Stimulated activated CD4-positive, alpha-beta T cell treated with anti-CD3 and anti-CD28 coated beads, TNF-alpha, amount 100 ng/mL, for 48 hours (primary cell): Measurements from ENCODE around the gene XPNPEP1.

Experiments used
- DNase-seq, 3 donors: peaks; one replicate each; pipeline ENCODE4 v3.0.0-alpha.2; 2020; ENCODE audit warnings: low read depth in 3 of 3

XPNPEP1 gene

DNA sequence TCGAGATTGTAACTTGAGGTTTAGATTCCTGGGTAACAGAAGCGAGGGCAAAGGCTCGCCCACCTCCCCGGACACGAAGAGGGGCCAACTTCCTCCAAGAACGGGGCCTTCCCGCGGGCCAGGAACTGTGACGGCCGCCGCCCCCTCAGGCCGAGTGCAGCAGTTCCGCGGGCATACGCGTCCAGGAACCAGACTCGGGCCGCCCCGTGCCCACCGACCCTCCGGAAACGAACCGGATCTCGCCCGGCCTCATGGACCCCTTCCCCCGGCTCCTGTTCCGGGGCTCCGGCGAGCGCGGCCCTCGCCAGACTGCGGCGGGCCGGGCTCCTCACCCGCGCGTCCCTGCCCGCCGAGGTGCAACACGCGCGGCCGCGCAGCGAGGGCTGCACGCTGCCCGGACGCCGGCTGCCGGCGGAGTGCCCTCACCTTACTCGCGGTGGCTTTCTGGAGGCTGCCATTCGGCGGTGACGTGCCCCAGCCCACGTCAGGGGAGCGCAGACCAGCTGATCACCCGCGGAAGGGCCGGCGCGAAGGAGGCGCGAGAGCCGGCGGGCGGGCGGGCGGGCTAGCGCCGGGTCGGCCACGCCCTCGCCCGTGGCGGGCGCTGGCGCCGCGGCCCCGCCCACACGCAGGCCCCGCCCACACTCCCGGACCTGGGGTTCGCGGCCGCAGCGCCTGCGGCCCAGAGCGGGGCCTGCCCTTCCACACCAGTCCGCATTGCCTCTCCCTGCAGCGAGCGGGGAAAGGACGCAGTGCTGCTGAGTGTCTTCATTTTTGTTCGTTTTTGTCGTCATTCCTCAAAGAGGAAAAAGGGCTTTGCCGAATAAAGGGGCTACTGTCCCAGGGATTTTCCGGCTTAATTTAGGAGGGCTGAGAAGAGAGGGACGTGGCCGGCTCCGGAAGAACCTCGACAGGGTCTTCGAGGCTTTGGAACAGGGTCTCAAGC is at the start of gene XPNPEP1:
Gene XPNPEP1, minus strand, starts transcription at position 536 of the 946 bp plus-strand sequence. Its CDS starts 78 bp downstream, at position 458.
- peak; percentile 62 to 76 (median 72) for DNase-seq

DNA sequence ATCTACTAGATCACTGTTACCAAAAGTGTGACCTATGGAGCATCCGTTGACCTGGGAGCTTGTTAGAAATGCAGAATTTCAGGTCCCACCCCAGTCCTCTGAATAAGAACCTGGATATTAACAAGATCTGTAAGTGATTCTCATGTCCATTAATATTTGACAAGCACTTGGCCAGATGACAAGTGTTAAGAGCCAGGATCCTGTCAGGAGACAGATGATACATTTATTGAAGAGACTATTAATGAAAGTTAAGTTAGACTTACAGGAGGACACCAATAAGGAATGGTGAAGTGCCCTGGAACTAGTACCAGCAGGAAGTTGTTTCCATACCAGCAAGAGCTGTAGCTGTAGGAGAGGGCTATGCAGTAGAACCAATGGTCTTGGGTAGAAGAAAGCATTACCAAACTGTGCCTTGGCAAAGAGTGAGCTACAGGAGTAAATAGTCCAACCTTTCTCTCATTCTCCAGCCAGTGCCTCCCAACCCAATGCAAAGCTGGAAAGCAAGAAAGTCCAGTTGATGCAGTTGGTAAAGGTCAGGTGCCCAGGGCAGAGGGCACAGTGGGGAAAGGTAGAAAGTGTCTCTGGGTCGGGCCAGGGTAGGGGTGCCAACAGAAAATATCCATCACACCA is 49.2 kb upstream of the XPNPEP1 start:
- DNase-seq = no peak

DNA sequence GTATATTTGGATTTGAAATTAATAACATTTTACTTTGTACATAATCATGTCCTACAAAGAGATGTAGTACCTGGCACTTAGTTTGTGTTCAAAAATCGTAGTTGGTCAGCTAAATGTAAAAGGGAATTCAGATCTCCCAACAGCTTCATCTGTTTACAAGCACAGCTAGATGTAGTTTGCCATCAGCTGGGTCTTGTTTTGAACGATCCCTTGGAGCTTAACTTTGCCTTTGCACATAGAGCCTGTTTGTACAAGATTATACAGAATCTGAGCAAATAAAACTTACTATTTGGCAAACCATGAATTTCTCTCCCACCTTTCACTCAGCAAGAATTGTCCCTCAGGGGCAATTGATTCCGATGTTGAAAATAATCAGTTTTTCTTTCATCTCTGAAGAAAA is 48.3 kb upstream of the XPNPEP1 start:
- DNase-seq = no peak

DNA sequence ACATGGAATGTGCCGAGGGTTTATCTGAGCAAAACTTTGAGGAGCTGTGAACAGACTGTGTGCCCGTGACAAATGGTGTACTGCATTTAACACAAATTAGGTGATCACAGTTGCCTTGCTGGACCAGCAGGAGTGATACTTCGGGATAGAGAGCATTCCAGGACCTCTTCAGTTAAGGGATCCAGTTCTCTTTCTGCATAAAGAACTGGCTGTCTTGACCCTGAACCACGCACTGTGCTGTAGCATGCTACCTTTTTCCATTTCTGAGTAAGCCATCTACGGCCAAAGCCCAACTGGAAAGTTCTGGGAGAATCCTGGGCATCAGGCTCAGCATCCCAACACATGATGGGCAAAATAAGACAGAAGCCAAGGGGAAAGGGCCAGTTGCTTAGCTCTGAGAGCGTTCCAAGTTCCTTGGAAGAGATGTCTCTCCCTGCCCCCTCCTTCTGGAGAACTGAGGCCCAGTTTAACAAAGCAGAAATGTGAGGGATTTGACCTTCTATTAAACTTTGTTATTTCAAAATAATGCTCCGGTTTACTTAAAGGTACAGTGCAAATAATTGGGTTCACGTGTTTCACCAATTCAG is 46.5 kb upstream of the XPNPEP1 start:
- no peak for DNase-seq

DNA sequence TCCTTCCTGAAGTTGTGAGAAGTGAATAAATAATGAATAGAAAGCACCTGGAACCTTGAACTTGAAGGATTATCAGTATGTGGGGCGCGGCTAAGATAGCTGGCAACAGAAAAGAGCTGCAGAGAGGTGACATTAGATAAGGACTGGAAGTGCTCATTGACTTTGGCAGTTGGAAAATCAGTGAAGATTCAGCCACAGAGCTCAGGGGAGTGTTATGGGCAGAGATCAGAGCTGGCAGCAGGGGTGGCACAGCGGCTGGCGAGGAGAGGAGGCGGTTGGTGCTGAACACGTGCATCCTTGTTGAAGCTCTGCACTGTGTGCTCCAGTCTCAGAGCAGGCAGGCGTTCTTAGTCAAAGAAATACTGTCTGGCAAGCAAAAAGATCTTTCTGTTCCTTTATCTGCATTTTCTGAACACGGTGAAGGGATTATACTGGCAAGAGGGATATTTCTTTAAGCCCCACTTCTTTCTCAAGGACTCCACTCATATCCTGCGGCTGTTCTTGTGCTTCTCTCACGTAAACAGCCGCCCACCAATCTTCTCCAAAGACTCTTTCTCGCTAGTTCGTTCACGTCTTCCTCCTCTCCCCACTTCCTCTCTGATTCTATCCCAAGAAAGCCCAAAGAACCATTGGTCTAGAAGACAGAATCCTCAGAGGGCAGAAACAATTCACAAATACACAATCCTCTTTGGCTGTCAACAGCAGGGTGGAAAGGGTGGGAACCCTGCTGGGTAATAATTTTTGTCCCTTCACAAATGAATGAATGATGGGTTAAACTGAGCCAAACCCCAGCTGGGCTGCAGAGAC is 45.8 kb upstream of the XPNPEP1 start:
- DNase-seq = no peak

DNA sequence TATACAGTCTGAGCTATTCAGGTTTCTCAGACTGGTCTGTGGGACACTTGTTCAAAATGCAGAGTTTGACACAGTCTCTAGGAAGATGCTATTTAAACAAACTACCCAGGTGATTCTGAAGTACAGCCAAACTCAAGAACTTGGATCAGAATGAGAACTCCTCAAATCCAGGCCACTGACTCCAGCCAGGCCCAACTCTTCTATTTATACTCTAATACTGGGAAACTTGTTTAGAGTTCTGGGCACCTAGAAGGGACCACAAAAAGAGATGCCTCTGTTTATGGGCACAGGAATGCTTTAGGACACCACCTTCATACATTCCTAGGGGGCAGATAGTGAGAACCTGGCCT is 44.4 kb upstream of the XPNPEP1 start:
- DNase-seq = no peak

DNA sequence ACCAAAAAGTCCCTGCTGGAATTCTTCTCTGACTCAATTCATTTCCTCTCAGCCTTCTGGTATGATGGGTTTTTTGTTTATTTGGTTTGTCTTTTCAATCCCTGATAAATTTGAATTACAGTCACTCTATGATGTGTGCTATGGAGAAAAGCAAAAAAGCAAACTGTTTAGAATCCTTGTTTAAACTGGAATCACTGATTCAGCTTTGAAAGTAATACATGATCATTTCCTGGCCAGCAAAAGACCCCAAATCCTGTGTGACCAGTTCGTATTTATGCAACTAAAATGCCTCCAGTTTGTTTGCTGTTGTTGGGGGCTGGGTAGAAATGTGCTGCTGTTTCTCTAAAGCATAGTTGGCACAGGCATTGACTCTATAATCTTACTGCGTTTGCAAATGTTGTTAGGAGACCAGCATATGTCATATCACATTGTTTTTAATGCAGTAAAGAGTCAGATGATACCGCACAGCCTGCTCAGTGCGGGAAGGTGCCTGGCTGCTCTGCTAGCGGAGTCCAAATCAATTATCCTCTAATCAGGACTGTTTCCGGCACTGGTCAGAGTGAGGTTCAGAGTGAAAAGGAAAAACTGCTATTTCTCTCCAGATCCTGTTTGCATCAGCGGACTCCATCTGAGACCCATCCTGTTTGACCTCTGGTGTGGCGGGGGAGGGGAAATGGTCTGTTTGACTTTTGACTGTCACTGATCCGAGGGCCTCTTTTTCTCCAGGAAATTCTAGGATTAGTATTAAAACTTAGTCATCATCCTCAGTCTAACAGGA is 43.8 kb upstream of the XPNPEP1 start:
- no peak for DNase-seq

DNA sequence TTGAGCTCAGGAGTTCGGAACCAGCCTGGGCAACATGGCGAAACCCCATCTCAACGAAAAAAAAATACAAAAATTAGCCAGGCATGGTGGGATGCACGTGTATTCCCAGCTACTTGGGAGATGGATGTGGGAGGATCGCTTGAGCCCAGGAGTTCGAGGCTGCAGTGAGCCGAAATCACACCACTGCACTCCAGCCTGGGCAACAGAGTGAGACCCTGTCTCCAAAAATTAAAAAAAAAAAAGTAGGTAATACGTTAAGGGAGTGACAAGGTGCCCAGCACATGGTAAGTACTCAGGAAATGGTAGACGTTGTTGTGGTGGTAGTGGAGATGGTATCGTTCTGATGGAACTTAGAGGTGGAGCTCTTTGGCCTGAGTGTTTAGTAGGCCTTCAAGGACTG is 41.0 kb upstream of the XPNPEP1 start:
- DNase-seq = no peak

DNA sequence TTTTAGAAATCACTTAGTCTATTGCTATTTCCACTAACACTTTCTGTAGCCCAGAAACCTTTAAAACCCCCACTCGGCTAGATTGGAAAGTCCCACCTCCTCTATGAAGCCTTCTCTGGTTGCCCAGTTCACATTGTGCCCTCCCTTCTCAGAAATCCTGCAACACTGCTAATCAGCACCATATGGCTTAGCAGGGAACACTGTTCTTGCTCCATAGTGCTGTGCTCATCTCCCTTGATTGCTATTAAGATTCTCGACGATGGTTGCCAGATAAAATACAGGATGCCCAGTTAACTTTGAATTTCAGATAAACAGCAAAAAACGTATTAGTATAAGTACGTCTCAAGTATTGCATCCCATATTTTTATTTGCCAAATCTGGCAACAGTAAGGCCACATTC is 40.1 kb upstream of the XPNPEP1 start:
- DNase-seq = no peak

DNA sequence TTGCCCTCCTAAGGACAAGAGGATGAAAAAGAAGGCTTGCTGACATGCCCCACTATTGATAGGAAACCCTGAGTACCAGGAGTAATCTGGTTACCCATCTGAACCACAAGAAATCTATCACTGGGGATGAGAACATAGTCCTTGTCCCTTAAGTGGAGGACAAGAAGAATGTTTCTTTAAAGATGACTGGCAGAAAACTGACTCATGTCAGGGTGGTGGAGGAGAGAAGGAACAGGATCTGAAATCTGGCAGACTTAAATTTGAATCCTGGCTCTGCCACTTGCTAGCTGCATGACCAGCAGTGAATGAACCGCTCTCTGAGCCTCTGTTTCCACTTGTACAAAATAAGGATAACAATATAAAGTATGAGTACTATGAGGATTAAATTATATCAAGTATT is 38.9 kb upstream of the XPNPEP1 start:
- no peak for DNase-seq

DNA sequence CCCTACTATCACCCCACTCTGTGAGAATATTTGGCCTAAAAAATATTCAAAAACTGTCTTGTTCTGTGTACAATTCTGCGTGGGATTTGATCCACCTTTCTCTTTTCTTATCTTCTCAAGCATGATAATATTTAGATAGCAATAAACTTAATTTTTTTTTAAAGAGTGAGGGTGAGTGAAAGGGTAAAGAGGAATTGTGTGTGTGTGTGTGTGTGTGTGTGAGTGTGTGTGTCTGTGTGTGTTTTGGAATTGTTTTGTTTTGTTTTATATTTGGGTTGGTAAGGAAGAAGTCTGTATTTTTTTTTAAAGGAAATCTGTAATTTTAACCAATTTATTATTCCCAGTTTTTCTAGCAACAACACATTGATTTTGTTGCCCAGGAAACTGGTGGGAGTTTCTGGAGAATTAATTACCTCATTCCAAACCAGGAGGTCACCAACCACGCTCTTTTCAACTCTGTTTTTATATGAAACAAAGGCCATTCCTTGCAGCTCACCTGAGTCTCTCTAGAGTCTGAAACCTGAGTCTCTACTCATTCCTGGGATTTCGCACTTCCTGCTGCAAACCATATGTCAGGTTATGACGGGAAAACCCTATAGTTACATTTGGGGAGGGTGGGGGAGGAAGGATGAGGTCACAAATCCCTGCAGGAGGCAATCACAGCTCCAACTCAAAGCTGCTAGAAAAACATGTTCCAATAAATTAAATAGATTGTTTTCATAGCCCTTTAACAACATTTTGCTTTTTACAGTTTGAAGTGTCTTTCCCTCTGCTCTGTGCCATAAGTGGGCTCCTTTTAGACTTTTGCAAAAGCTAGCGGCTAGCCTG is 38.1 kb upstream of the XPNPEP1 start:
- no peak for DNase-seq

DNA sequence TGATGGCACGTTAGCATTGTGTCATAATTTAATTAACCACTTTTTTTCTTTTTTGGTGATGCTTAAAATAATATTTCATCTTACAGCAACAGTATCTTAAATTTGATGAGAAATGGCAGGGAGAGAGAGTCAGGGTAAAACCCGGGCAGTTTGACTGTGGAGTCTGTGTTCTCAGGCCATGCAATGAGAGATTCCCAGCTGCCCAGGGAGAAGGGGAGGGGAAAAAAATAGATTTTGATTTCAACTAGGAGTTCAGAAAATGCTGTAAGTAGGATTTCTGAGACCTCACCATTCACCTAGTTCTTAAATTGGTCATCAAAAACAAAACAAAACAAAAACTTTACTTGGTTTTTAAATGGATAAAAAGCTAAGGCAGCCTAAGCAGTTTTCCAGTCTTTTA is 37.4 kb upstream of the XPNPEP1 start:
- no peak for DNase-seq

DNA sequence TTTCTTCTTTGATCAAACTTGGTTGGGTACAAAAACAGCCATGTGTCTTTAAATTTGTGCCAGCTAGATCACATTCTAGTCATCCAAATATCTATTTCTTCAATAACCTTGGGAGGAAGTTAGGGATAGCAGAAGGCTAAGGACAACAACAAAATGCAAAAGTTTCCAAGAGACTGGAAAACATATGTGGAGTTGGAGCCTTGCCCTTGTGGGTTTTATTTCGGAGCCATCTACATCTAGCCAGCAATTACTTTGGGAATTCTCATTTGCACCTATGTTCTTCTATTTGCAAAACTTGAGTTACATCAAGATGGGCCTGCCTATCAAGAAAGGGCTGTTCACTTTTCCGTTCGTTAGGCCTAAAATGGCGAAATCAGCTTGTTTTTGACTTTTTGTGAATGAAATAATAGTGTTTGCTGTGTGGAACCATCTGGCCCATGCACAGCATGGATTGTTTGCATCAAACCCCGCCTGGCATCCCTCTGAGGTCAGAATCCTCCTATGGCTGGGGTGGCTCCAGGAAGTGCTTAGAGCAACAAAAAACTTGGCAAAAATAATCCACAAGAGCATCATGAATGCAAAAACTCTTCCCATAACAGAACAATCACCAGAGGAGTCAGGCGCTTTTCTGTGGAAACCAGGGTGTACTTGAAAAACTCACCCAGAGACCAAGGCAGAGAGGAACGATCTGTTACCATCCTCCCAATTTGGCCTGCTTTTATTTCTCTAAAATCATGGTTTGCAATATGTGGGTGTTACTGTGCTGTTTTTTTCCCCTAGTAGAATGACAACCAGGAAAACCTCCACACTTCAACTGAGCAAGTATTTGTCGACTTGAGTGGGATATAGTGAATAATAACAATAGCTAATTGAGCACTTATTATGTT is 36.2 kb upstream of the XPNPEP1 start:
- DNase-seq = no peak

DNA sequence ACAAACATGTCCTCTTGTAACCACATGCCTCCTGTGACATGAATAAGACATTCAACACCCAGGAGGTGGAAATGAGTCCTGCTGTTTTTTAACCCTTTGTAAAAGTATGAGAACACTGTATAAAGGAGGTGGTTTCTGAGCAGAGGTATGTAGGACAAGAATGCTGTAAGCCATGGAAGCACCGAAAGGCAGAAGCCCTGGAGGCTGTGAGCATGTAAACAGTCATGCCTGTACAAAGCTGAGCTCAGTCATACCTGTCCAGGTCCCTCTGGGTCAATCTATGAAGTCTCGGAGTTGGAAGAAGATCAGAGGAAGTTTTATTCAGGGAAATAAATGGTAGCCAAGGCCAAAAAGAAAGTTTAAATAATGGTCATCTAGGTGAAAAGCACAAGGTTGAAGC is 34.7 kb upstream of the XPNPEP1 start:
- no peak for DNase-seq

DNA sequence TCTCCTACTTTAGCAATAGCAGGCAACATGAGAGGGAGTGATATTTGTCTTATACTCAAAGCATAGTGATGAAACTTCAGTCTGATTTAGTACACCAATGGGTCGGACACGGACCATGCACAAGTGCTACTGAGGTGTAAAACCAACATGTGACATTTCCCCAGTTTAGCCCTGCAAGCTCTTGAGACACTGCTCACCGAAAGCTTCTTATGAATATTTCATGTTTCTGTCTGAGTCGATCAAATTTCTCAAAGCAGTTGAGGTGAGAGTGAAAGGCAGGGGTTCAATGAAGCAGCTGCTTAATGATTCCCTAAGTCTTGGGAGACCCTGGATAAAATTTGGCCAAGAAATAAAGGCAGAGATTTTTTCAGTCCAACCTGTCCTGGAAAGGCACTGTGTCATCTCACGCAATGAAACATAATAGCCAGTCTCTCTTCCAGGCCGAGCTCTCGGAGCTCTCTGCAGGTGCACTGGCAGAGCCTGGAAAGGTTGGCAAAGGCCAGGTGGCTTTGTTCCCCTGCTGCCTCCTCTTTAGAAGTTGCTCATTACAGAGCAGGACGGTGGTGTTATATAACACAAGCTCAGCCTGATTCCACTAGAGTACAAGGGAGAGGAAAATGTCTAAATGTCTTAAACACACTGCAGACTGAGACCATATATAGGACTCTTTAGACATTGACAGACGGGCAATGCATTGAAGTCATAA is 33.9 kb upstream of the XPNPEP1 start:
- DNase-seq = no peak

DNA sequence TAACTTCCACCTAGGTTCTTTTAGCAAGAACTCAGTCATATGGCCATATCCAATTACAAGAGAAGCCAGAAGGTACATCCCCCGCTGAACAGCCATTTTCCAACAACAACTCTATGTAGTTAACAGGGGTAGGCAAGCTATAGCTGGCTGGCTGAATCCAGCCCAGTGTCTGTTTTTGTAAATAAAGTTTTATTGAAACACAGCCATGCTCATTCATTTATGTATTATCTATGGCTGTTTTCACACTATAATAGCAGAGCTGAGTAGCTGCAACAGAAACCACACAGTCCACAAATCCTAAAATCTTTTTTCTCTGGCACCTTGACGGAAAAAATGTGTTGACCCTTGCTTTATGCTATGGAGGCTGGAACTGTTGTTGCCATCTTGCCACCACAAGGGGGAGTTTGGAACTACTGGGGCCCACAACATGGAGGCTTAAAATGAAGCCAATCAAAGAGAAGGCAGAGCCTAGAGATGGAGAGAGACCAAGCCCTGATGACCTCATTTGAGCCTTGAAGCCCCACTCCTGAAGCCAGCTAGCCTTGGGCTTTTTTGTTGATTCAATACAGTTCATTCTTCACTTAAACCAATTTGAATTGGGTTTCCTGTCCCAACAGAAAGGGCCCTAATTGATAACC is 33.3 kb upstream of the XPNPEP1 start:
- peak in 2 of 3 donors; percentile 14 to 15 for DNase-seq

DNA sequence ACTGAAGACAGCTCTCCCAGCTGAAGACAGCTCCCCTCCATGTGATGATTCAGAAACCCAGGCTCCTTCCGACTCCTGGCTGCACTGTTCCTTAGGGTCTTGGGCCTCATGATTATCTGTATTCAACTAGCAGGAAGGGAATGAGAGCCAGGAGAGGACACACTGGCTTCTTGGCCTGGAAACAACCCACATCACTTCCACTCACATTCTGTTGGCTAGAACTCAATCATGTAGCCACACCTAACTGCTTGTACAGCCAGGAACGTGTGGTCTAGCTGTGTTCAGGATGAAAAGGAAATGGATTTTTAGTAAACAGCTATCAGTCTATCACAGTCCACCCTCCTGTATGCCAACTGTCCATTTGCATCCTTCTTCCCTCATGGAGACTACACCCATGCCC is 30.5 kb upstream of the XPNPEP1 start:
- no peak for DNase-seq

DNA sequence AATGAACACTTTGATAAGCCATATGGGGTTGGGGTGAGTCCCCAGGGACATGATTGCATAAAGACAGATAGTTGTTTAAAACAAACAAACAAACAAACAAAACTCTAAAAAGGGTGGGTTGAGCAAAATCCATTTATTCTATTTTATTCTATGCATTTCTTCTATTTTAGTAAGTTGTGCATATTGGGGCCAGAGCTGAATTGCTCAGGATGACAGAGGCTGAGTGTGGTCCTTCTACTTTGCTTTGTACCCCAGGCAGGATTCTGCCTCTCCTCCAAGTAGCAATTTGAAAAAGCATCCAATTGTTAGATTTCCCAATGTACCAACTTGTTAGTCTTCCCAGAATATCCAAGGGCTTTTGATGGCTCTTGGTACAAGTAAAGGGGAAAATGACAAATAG is 29.2 kb upstream of the XPNPEP1 start:
- DNase-seq = no peak
